ENCODE results near the gene CDK14.

Gene CDK14

DNA sequence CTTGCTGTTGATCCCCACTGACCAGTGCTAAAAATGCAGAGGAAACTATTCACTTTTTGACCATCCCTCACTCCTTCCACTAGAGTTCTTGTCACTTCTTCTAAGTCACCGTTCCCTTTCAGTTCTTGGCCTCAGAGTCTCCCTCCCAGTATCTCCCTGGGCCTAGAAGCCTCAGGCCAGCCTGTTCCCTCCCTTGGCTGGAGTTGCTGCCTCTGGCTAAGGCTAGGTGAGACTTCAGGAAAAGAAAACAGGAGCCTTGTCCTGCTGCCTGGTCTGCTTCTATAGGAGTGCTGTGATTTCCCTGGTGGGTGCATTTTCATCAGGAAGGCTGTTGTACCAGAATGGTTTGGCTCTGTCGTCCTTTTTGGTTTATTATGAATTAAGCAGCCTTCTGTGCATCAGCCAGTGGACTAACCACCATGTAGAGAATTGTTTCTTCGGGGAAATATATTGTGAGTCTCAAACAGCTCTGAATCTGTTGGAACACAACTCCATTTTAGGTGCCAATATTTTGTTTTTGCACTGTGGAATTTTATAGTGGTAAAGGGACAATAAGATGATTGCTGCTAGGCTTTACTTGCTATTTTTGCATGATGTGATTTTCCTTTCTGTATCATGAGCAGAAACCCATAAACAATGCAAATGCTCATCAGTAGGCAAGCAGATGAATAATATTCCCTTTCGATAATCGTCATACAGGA lies 434.7 kb downstream of the CDK14 start:
- Histone ChIP-seq H3K27me3 (no peaks in the 10 kb centered on the region), H3K4me2 (no peak overlapping the region), H4K20me1 (no peaks in the 10 kb centered on the region; a peak in 1 of 22 replicates), H3K4me1 (no peaks in the 10 kb centered on the region), H3K4me3 (no peak overlapping the region), H3K9me3 (replicated peaks in 1 of 11) (0 out of 22 replicates have a peak, but pooled peaks cover 0 to 4% (median 0%) of the 10 kb centered on the region in 11 experiments), H3K9ac (no peak overlapping the region), H3K36me3 (no peaks in the 10 kb centered on the region; a peak in 1 of 22 replicates), H3K27ac (no peak overlapping the region)
- no peak for TF ChIP-seq Cebpa-rat (IDR thresholded peaks at IDR 0.05)

DNA sequence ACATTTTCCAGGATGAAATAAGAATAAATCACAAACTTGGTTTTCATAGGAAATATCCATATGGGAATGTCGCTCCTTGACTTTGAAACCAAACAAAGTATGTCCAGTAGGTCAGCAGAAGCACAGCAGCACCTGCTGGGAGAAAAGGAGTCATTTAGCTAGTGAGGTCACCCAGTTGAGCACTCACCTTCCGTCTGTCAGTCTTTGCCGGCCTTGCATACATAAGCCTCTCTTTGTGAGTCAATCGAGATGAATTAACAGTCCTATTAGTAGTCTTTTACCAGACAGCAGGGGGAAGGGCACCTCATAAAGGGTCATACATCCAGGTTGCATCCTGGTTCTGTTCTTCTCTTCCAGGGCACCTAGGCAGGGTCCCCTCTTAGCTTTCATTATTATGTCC lies 435.6 kb downstream of the CDK14 start:
- H3K4me2 ChIP-seq, result no peak overlapping the region
- no peak overlapping the region for H3K4me3 ChIP-seq
- no peak overlapping the region for H3K9ac ChIP-seq
- H4K20me1 ChIP-seq, result no peaks in the 10 kb centered on the region; a peak in 1 of 22 replicates
- H3K9me3 ChIP-seq (replicated peaks in 1 of 11), result 0 out of 22 replicates have a peak, but pooled peaks cover 0 to 4% (median 0%) of the 10 kb centered on the region in 11 experiments
- H3K27me3 ChIP-seq, result no peaks in the 10 kb centered on the region
- no peaks in the 10 kb centered on the region; a peak in 1 of 22 replicates for H3K36me3 ChIP-seq
- no peak overlapping the region for H3K27ac ChIP-seq
- no peaks in the 10 kb centered on the region for H3K4me1 ChIP-seq
- TF ChIP-seq Cebpa-rat (IDR thresholded peaks at IDR 0.05), result no peak

DNA sequence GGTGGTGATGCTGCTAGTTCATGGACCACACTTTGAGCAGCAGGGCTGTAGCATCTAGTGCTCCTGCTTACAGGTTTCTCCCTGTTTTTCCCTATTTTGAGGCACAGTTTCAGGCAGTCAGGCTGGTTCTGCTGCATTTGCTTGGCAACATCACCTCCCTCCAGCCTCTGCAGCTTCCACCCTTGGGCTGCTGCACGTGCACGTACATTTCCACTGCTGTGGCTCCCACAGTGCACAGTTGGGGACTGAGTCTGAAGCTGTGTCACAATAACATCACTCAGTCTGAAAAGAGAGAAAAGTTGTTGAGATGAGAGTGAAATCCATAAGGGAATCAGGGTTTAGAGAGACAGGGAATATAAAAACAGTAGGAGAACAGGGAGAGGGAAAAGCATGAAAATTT lies 437.5 kb downstream of the CDK14 start:
- TF ChIP-seq Cebpa-rat (IDR thresholded peaks at IDR 0.05), result no peak
- Histone ChIP-seq H3K4me2 (no peak overlapping the region), H4K20me1 (no peaks in the 10 kb centered on the region; a peak in 1 of 22 replicates), H3K9me3 (replicated peaks in 1 of 11) (0 out of 22 replicates have a peak, but pooled peaks cover 0 to 4% (median 0%) of the 10 kb centered on the region in 11 experiments), H3K27me3 (no peaks in the 10 kb centered on the region), H3K36me3 (peaks cover 0 to 5% (median 0%) of the 10 kb centered on the region in 11 experiments; a peak in 2 of 22 replicates), H3K4me3 (no peak overlapping the region), H3K27ac (no peak overlapping the region), H3K4me1 (no peaks in the 10 kb centered on the region), H3K9ac (no peak overlapping the region)

DNA sequence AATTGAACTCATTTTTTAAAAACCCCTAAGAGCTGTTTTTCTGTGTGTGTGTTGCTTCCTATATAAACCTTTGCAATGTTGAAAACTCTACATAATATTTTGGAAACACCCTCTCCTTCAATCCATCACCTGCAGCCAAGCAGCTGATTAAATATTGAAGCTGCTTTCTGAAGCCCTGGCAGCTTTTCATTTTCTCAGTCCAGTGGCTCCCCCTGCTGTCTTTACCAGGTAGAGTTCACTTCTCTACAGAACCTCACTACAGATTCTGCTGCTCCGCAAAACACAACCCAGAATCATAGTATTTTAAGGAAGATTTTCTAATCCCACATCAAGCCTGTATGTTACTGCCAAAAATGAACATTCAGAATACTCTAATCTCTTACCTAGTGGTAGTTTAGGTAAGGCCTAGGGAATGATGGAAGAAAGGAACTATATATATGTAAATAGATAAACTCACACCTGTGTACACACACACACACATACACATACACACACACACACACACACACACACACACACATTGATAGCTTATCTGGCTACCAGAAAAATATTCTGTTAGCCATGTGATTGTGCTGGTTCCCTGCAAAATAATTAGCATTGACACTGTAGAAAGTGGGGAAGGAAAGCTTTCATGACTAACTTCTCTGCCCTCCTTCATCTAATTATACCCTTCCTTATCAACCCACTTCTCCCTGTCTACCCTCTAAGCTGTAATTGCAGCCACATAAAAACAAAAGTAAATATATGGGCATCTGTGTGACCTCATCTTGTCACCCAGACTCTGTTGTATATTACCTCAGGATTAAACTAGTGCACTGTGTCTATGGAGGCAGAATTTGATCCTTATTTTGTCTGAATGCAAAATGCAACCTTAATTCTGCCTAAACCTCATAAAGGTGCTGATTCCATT lies 438.6 kb downstream of the CDK14 start:
- H3K4me2 ChIP-seq, result no peak overlapping the region
- no peaks in the 10 kb centered on the region; a peak in 1 of 22 replicates for H4K20me1 ChIP-seq

DNA sequence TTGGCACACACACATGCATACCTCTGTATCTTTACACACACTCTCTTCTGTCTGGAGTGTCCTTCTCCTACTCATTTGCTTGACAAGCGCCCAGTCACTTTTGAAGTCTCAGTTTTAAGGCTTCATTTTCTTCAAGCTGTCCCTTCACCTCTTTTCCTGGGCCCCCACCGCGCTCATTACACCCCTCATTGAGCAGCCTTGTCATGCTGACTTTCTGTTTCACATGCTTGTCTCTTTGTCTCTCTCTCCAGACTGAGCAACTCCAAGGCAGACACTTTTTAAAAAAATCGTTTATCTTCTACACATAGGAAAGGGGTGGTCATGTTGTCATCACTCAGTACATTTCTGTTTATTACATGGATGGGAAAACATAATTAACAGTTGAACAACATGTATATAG lies 442.9 kb downstream of the CDK14 start:
- no peak overlapping the region for H3K9ac ChIP-seq
- no peak overlapping the region for H3K27ac ChIP-seq
- H4K20me1 ChIP-seq, result no peaks in the 10 kb centered on the region; a peak in 1 of 22 replicates
- H3K4me3 ChIP-seq, result no peak overlapping the region
- H3K36me3 ChIP-seq, result peaks cover 0 to 5% (median 0%) of the 10 kb centered on the region in 11 experiments; a peak in 1 of 22 replicates
- no peak overlapping the region for H3K4me2 ChIP-seq
- no peaks in the 10 kb centered on the region for H3K4me1 ChIP-seq
- no peaks in the 10 kb centered on the region for H3K9me3 ChIP-seq (replicated peaks in 1 of 11)
- no peaks in the 10 kb centered on the region for H3K27me3 ChIP-seq
- no peak for TF ChIP-seq Cebpa-rat (IDR thresholded peaks at IDR 0.05)

More for the DNA sequence above, 438.6 kb downstream of the CDK14 start:
- Histone ChIP-seq H3K9ac (no peak overlapping the region), H3K9me3 (replicated peaks in 1 of 11) (0 out of 22 replicates have a peak, but pooled peaks cover 0 to 2% (median 0%) of the 10 kb centered on the region in 11 experiments), H3K4me1 (no peaks in the 10 kb centered on the region), H3K27ac (no peak overlapping the region), H3K36me3 (peaks cover 0 to 5% (median 0%) of the 10 kb centered on the region in 11 experiments; a peak in 2 of 22 replicates), H3K27me3 (no peaks in the 10 kb centered on the region), H3K4me3 (no peak overlapping the region)
- TF ChIP-seq Cebpa-rat (IDR thresholded peaks at IDR 0.05), result no peak

DNA sequence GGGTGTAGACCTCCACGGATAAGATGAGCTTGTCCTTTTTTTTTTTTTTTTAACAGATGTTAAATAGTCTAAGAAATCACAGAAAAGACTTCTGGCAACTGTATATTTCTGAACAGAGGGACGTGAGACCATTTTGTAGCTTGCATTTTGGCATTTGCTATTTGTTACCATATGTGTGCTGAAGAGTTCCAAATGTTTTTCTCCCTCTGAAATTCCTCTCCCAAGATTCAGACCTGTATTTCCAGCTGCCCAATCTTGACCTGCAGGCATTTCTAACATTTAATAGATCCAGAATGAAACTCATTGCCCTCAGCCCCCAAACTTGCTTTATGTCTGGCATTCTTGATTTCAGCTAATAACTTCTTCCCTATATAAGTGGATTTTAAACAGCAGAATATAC lies 445.0 kb downstream of the CDK14 start:
- H4K20me1 ChIP-seq, result no peaks in the 10 kb centered on the region
- no peaks in the 10 kb centered on the region for H3K4me1 ChIP-seq
- no peak overlapping the region for H3K9ac ChIP-seq
- no peak overlapping the region for H3K27ac ChIP-seq
- peaks cover 0 to 5% (median 0%) of the 10 kb centered on the region in 11 experiments; a peak in 1 of 22 replicates for H3K36me3 ChIP-seq
- H3K4me3 ChIP-seq, result no peak overlapping the region
- H3K4me2 ChIP-seq, result no peak overlapping the region
- no peak for TF ChIP-seq Cebpa-rat (IDR thresholded peaks at IDR 0.05)
- H3K27me3 ChIP-seq, result no peaks in the 10 kb centered on the region
- H3K9me3 ChIP-seq (replicated peaks in 1 of 11), result no peaks in the 10 kb centered on the region

DNA sequence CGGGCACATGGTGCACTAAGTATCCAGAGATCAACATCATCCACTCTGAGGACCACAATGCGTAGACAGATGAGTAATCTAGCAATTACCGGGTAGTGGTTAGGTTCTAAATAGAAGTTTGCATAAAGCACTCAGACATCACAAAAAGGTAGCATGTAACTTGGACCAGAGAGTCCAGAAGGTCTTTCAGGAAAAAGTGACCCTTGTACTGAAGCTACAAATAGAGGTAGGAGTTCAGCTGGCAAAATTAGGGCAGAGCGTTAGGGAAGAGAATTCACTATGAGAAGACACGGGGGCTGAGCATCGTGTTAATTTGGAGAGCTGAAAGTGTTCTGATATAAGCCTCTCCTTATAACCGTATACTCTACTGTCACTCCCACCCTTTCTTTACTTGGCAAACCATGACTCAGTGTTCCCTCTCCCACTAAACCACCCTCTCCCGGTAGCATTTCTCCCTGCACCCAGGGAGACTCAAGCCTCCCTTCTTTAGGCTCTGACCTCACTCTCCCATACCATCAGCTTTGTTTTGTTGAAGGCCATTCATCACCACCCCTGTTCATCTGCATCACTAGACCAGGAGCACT lies 445.9 kb downstream of the CDK14 start:
- H3K9ac ChIP-seq, result no peak overlapping the region
- H3K4me2 ChIP-seq, result no peak overlapping the region
- peaks cover 0 to 5% (median 0%) of the 10 kb centered on the region in 11 experiments; a peak in 2 of 22 replicates for H3K36me3 ChIP-seq
- no peak for TF ChIP-seq Cebpa-rat (IDR thresholded peaks at IDR 0.05)
- H3K9me3 ChIP-seq (replicated peaks in 1 of 11), result no peaks in the 10 kb centered on the region
- H3K4me3 ChIP-seq, result no peak overlapping the region
- no peaks in the 10 kb centered on the region for H4K20me1 ChIP-seq
- no peaks in the 10 kb centered on the region for H3K4me1 ChIP-seq
- no peaks in the 10 kb centered on the region for H3K27me3 ChIP-seq
- H3K27ac ChIP-seq, result no peak overlapping the region

DNA sequence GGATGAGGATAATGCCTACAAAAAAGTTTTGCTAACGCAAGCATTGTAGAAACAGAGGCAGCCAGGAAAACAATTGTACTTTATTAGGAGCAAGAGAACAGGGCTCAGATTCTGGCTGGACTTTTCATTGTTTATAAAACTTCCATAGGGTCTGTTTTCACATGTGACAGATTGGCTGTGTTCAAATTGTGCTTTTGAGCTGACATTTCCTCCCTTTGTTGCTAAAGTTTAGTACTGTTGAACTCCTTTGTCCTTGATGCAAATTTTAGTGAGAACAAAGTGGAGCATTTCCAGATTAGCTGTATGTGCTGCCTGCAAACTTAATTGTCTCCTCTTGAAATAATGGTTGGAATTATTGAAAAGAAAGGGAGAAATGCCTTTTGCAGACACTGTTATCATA lies 447.1 kb downstream of the CDK14 start:
- no peaks in the 10 kb centered on the region for H4K20me1 ChIP-seq
- TF ChIP-seq Cebpa-rat (IDR thresholded peaks at IDR 0.05), result no peak
- peaks cover 0 to 7% (median 0%) of the 10 kb centered on the region in 11 experiments; a peak in 4 of 22 replicates for H3K36me3 ChIP-seq
- no peak overlapping the region for H3K4me3 ChIP-seq
- no peak overlapping the region for H3K9ac ChIP-seq
- H3K9me3 ChIP-seq (replicated peaks in 1 of 11), result no peaks in the 10 kb centered on the region
- H3K4me2 ChIP-seq, result no peak overlapping the region
- no peaks in the 10 kb centered on the region for H3K27me3 ChIP-seq
- H3K4me1 ChIP-seq, result no peaks in the 10 kb centered on the region
- no peak overlapping the region for H3K27ac ChIP-seq

Data from BLaER1 treated with 17β-estradiol and CSF1 and Interleukin-3, amounts not matched to agents 10 nM and 100 nM (cell line).